IPS-NIHi7 (cell line): ENCODE data around the gene NGF.

ENCODE experiments used
- DNase-seq: peaks from one replicate; pipeline ENCODE4 v3.0.0; 2012; ENCODE audit warnings: mixed read lengths; ENCODE audit errors: extremely low spot score

NGF gene

DNA sequence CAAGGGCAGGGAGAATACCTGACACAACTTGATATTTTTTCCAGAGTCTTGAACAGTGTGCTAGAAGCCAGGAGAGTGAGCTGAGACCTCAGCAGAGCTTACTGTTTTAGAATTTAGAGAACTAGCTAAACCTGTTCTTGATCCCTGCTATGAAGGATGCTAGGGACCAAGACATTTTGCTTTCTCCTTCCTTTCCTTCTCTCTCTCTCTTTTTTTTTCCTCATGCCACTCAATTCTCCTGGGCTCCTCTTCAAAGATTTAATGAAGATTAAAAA lies 99.0 kb downstream of the NGF start:
- no peak for DNase-seq

GRCh38 chr1:115238336-115239147 lies 99.5 kb downstream of the NGF start:
- no peak for DNase-seq

- no peak for DNase-seq
These were observed 100.5 kb downstream of the NGF start for GRCh38 chr1:115237507-115237906.

DNA sequence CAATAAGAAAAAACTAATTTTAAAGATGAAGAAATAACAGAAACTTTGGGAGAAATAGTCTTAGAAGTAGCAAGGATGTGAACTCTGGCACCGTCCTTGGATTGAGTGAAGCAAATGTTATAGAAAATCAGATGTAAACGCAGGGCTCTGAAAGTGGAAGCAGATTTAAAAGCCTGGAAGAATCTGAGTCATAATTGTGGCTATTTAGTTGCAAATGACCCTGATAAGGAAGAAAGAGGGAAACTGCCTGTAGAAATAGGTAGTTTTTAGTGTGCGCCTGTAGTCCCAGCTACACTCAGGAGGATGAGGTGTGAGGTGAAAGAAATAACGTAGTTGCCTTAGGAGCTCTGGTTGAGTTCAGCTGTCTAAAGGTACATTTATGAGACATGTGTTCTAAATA lies 101.0 kb downstream of the NGF start:
- no peak for DNase-seq
